ENCODE measurements around the gene ANKRD65. TPM values are rescaled to one million over a fixed set of nuclear protein-coding genes. Genes with fewer than 3 reads are reported as not detected.
A peak's percentile ranks its signal among the peaks of the same experiment; 100 is the strongest.

ANKRD65 gene
- total and polyA plus RNA-seq, 2 donors (not counting 3 experiments of a cell fraction or from before 2014, with no cell fraction given), result 0.15 to 0.38 TPM

- FAIRE-seq, result peak; percentile 44
- TF ChIP-seq MYC (IDR thresholded peaks at IDR 0.05; ENCODE audit: low read depth, low read length) (no peak), FOS (IDR thresholded peaks at IDR 0.05; ENCODE audit: borderline replicate concordance, insufficient read depth, low read length) (no peak), MAX (IDR thresholded peaks at IDR 0.05; ENCODE audit: insufficient read depth, insufficient read length) (no peak), POLR2AphosphoS5 (IDR thresholded peaks at IDR 0.05; ENCODE audit: insufficient read depth, low read depth, low read length) (peak; percentile 13), POLR2A (IDR thresholded peaks at IDR 0.05; ENCODE audit: low read depth, low read length) (no peak), GATA2 (IDR thresholded peaks at IDR 0.05; ENCODE audit: insufficient read depth, insufficient read length, low read depth, low read length) (no peak), EZH2 (IDR thresholded peaks at IDR 0.05; ENCODE audit: borderline replicate concordance, low read depth, low read length, severe bottlenecking) (no peak)
- TF ChIP-seq, protein P1, sequence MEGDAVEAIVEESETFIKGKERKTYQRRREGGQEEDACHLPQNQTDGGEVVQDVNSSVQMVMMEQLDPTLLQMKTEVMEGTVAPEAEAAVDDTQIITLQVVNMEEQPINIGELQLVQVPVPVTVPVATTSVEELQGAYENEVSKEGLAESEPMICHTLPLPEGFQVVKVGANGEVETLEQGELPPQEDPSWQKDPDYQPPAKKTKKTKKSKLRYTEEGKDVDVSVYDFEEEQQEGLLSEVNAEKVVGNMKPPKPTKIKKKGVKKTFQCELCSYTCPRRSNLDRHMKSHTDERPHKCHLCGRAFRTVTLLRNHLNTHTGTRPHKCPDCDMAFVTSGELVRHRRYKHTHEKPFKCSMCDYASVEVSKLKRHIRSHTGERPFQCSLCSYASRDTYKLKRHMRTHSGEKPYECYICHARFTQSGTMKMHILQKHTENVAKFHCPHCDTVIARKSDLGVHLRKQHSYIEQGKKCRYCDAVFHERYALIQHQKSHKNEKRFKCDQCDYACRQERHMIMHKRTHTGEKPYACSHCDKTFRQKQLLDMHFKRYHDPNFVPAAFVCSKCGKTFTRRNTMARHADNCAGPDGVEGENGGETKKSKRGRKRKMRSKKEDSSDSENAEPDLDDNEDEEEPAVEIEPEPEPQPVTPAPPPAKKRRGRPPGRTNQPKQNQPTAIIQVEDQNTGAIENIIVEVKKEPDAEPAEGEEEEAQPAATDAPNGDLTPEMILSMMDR (IDR thresholded peaks at IDR 0.05; ENCODE audit: extremely low read depth in 1 of 2, insufficient read depth in 1 of 2, low read depth in 1 of 2, low read length in 2 of 2), result no peak
- Histone ChIP-seq H3K36me3 (ENCODE audit: control insufficient read depth in 2 of 2, extremely low read depth in 1 of 2, insufficient read depth in 2 of 2, low read length in 2 of 2) (peaks cover 13 to 30% of the 10 kb centered on the region in 2 experiments), H3K9ac (replicated peaks; ENCODE audit: extremely low read depth, insufficient read depth, low read length) (peak overlapping the region; percentile 62), H3K4me1 (ENCODE audit: control insufficient read depth, extremely low read depth, insufficient read depth, low read length) (peaks cover 22% of the 10 kb centered on the region), H4K20me1 (replicated peaks; ENCODE audit: control insufficient read depth, extremely low read depth, insufficient read depth, low read length) (no peaks in the 10 kb centered on the region), H3K27ac (ENCODE audit: insufficient read depth, low read depth, low read length) (peak overlapping the region; percentile 18), H2AFZ (ENCODE audit: low read depth, low read length) (no peak overlapping the region), H3K79me2 (ENCODE audit: control insufficient read depth, insufficient read depth, low read length) (peaks cover 56% of the 10 kb centered on the region), H3K9me3 (replicated peaks; ENCODE audit: control insufficient read depth, insufficient read depth, low read length) (no peaks in the 10 kb centered on the region), H3K9me1 (replicated peaks; ENCODE audit: control insufficient read depth, extremely low read depth, insufficient read depth, low read length) (no peaks in the 10 kb centered on the region), H3K27me3 (ENCODE audit: control insufficient read depth in 2 of 2, insufficient read depth in 2 of 2, low read length in 2 of 2) (no peaks in the 10 kb centered on the region), H3K4me2 (ENCODE audit: insufficient read depth, low read length) (peak overlapping the region; percentile 68), H3K4me3 (replicated peaks in 1 of 3; ENCODE audit: insufficient read depth in 1 of 3, low read depth in 1 of 3, low read length in 3 of 3) (peak overlapping the region in 2 of 3 experiments; percentile 80)
- no peak for DNase-seq (ENCODE audit: low read depth, low spot score)
- dilution Hi-C loops (cut with MboI; ENCODE audit: extremely low pct_ligation_motif_present, low sequenced_read_pairs), result no loop called here
- BruUV-seq (replicated peaks), result no TSS peak
- POLR2A ChIA-PET, result interaction anchor here (0.6 to 0.9 kb wide), 2 partner anchors 12 to 111 kb away, joined by 3 to 5 read pairs; no protein-coding TSS in a partner anchor
- CTCF ChIA-PET, result interaction anchor here (0.7 to 3.4 kb wide), 6 partner anchors 20 to 104 kb away, joined by 3 to 31 read pairs (median 4); partner anchors contain the start of gene AURKAIP1
- intact Hi-C loops (cut with micrococcal nuclease), result no loop called here
Measured at GRCh38 chr1:1400576-1401456, 20.3 kb downstream of the ANKRD65 start.
